ENCODE measurements around the gene LMNA. TPM values are rescaled to one million over a fixed set of nuclear protein-coding genes. Genes with fewer than 3 reads are reported as not detected.
A peak's percentile ranks its signal among the peaks of the same experiment; 100 is the strongest.

LMNA gene
- total RNA-seq (2022) (112 and 113 TPM in 2 replicates), Bru-seq, nascent RNA (percentile 55 among the genes with signal in this experiment), BruChase-seq, experiment 1, labeled RNA remaining after a 2-hour chase (percentile 59 among the genes with signal in this experiment), BruChase-seq, experiment 2, labeled RNA remaining after a 6-hour chase (percentile 70 among the genes with signal in this experiment)
- long read RNA-seq, transcript LMNA-206 (12 exons, 3,190 nt): major isoform, 39 of 246 reads
- long read RNA-seq, partial matches to known transcripts: 196 of 246 reads
- long read RNA-seq, other reads (novel, unspliced or antisense): 10 of 246 reads

GRCh38 chr1:156114101-156114918 is at the start of gene LMNA:
Gene LMNA, plus strand, starts transcription at chr1:156114711. Its CDS starts 208 bp downstream, at chr1:156114919.
- intact Hi-C loops (cut with micrococcal nuclease; ENCODE audit: unreplicated experiment): loop anchor here (1.0 kb wide), 2 partner anchors 8 to 9 kb away; no protein-coding TSS in a partner anchor
- H3K4me1 Mint-ChIP-seq (ENCODE audit: low read depth, unreplicated experiment): peaks cover 26% of the 10 kb centered on the region

GRCh38 chr1:156065212-156065611 is 49.3 kb upstream of the LMNA start:
- TF ChIP-seq CTCF (IDR thresholded peaks at IDR 0.05; ENCODE audit: insufficient read depth in 1 of 2, low read depth in 1 of 2, low read length in 1 of 2, severe bottlenecking in 1 of 2, unreplicated experiment in 1 of 2): no peak
- Histone ChIP-seq H3K9me3 (no peaks in the 10 kb centered on the region), H3K36me3 (ENCODE audit: control insufficient read depth, insufficient read depth, low read length) (peaks cover 3% of the 10 kb centered on the region; the same call in 1 of the 2 replicates), H3K4me1 (no peaks in the 10 kb centered on the region), H3K27me3 (replicated peaks; ENCODE audit: control insufficient read depth, insufficient read depth, low read length) (no peaks in the 10 kb centered on the region), H3K4me3 (ENCODE audit: low read depth, low read length) (no peak overlapping the region)
- Mint-ChIP-seq H3K27ac (ENCODE audit: unreplicated experiment) (no peak overlapping the region), H3K36me3 (ENCODE audit: insufficient read depth, unreplicated experiment) (peaks cover 66% of the 10 kb centered on the region), H3K27me3 (ENCODE audit: insufficient read depth, unreplicated experiment) (no peaks in the 10 kb centered on the region), H3K4me3 (ENCODE audit: unreplicated experiment) (no peak overlapping the region), H3K9me3 (ENCODE audit: unreplicated experiment) (no peaks in the 10 kb centered on the region), H3K4me1 (ENCODE audit: low read depth, unreplicated experiment) (peaks cover 8% of the 10 kb centered on the region)
- intact Hi-C loops (cut with micrococcal nuclease; ENCODE audit: unreplicated experiment): loop anchor here (5.0 kb wide), 1 partner anchor 58 kb away; no protein-coding TSS in a partner anchor
- POLR2A ChIA-PET: no interaction called here
- CTCF ChIA-PET: interaction anchor here (0.7 kb wide), 1 partner anchor 88 kb away, joined by 3 read pairs; no protein-coding TSS in a partner anchor
- no TSS peak for BruUV-seq (replicated peaks)
- no peak for DNase-seq

More at GRCh38 chr1:156114101-156114918, at the start of gene LMNA:
- no peaks in the 10 kb centered on the region for H3K27me3 ChIP-seq (replicated peaks; ENCODE audit: control insufficient read depth, insufficient read depth, low read length)
- peak within 1 kb of the TSS; percentile 98 for H3K4me3 ChIP-seq (ENCODE audit: low read depth, low read length)
- Mint-ChIP-seq H3K27me3 (ENCODE audit: insufficient read depth, unreplicated experiment) (no peaks in the 10 kb centered on the region), H3K4me3 (ENCODE audit: unreplicated experiment) (peak within 1 kb of the TSS; percentile 95), H3K27ac (ENCODE audit: unreplicated experiment) (peak within 1 kb of the TSS; percentile 63), H3K36me3 (ENCODE audit: insufficient read depth, unreplicated experiment) (peaks cover 12% of the 10 kb centered on the region), H3K9me3 (ENCODE audit: unreplicated experiment) (no peaks in the 10 kb centered on the region)
- no peaks in the 10 kb centered on the region for H3K36me3 ChIP-seq (ENCODE audit: control insufficient read depth, insufficient read depth, low read length)
- ChIA-PET CTCF (interaction anchor here (0.7 to 5.9 kb wide), 6 partner anchors 9 to 332 kb away, joined by 4 to 43 read pairs (median 7); no protein-coding TSS in a partner anchor), POLR2A (interaction anchor here (0.8 to 2.0 kb wide), 3 partner anchors 8 to 16 kb away, joined by 3 to 16 read pairs (median 13); no protein-coding TSS in a partner anchor)
- peak; percentile 83 for DNase-seq
- no peak for TF ChIP-seq CTCF (IDR thresholded peaks at IDR 0.05; ENCODE audit: insufficient read depth in 1 of 2, low read depth in 1 of 2, low read length in 1 of 2, severe bottlenecking in 1 of 2, unreplicated experiment in 1 of 2)
- peaks cover 35% of the 10 kb centered on the region for H3K4me1 ChIP-seq
- no peaks in the 10 kb centered on the region for H3K9me3 ChIP-seq
- no TSS peak for BruUV-seq (replicated peaks)

- no peak for DNase-seq
- Histone ChIP-seq H3K4me3 (ENCODE audit: low read depth, low read length) (no peak overlapping the region), H3K9me3 (no peaks in the 10 kb centered on the region), H3K27me3 (replicated peaks; ENCODE audit: control insufficient read depth, insufficient read depth, low read length) (no peaks in the 10 kb centered on the region), H3K36me3 (ENCODE audit: control insufficient read depth, insufficient read depth, low read length) (peaks cover 3% of the 10 kb centered on the region; the same call in 1 of the 2 replicates), H3K4me1 (no peaks in the 10 kb centered on the region)
- Mint-ChIP-seq H3K9me3 (ENCODE audit: unreplicated experiment) (no peaks in the 10 kb centered on the region), H3K4me3 (ENCODE audit: unreplicated experiment) (no peak overlapping the region), H3K27ac (ENCODE audit: unreplicated experiment) (no peak overlapping the region), H3K4me1 (ENCODE audit: low read depth, unreplicated experiment) (peaks cover 8% of the 10 kb centered on the region), H3K36me3 (ENCODE audit: insufficient read depth, unreplicated experiment) (peaks cover 70% of the 10 kb centered on the region), H3K27me3 (ENCODE audit: insufficient read depth, unreplicated experiment) (no peaks in the 10 kb centered on the region)
- intact Hi-C loops (cut with micrococcal nuclease; ENCODE audit: unreplicated experiment): loop anchor here (5.0 kb wide), 1 partner anchor 59 kb away; no protein-coding TSS in a partner anchor
- CTCF ChIA-PET: interaction anchor here (0.7 to 1.1 kb wide), 9 partner anchors 40 to 435 kb away, joined by 3 to 8 read pairs (median 3); partner anchors contain the start of genes ARHGEF2 and KHDC4
- no peak for TF ChIP-seq CTCF (IDR thresholded peaks at IDR 0.05; ENCODE audit: insufficient read depth in 1 of 2, low read depth in 1 of 2, low read length in 1 of 2, severe bottlenecking in 1 of 2, unreplicated experiment in 1 of 2)
- no TSS peak for BruUV-seq (replicated peaks)
- POLR2A ChIA-PET: no interaction called here
Measured at GRCh38 chr1:156065871-156066270, 48.6 kb upstream of the LMNA start.
